ENCODE measurements around the gene RBFOX2.

The RBFOX2 gene

DNA sequence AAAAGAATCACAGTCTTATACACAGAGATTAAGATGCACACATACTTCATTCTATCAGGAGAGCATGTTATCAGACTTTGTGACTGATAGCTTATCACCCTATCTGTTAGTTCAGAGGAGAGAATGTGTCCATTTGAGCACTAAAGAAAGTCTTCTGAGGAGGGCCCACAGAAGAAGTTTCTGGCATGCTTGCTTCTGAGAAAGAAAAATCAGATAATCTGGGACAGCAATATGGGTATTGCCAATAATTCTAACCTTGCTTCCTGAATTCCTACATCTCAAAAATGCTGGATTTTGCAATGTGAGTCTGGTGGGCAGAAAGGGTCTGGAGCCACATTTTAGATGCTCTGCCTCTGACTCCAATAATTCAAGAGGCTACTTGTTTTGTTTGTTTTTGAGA is 128.9 kb downstream of the RBFOX2 start:
- DNase-seq (ENCODE audit: low read depth, low spot score): no peak

DNA sequence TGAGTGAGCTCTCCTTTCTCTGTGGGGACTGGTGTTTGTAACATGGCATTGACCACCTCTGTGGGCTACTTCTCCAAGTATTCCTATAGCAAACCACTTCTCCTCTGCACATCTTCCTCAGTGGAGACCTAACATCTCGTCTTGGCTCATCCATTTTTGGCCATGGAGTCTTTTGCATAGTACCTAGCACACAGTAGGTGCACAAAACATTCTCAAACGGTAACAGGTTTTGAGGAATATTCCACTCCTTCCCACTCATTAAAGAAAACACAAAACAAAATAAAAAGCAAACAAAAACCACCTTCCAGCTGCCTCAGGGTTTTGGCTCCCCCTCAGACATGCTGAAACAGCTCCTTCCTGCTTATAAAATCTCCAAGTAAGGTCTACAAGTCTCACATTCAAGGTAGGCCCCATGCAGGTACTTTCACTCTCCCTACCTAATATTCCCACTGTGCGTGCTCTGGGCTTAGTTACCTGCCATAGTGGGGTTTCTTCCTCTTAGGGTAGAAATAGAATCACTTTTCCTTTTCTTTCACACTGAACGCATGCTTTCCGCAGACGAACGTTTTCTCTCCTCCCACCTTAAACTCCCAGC is 132.4 kb downstream of the RBFOX2 start:
- no peak for DNase-seq (ENCODE audit: low read depth, low spot score)

GRCh38 chr22:35894937-35895708 is 133.5 kb downstream of the RBFOX2 start:
- DNase-seq (ENCODE audit: low read depth, low spot score): no peak

DNA sequence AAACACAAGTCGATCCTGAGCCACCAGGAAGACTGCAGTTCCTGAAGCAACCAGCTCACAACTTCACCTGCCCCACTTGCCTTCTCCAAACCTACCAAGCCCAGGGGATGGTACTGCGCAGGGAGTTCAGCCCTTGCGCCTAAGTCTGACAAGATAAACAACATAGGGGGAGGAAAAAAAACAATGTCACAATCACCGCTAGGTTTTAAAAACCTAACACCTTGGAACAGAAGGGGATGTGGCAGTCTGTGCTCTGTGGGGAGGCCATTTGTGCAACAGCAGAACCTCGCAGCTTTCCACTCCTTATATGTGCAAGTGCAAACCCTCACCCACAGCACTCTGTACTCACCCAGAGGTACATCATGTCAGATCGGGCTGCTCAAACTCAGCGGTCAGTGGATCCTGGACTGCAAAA is 134.2 kb downstream of the RBFOX2 start:
- no peak for DNase-seq (ENCODE audit: low read depth, low spot score)

DNA sequence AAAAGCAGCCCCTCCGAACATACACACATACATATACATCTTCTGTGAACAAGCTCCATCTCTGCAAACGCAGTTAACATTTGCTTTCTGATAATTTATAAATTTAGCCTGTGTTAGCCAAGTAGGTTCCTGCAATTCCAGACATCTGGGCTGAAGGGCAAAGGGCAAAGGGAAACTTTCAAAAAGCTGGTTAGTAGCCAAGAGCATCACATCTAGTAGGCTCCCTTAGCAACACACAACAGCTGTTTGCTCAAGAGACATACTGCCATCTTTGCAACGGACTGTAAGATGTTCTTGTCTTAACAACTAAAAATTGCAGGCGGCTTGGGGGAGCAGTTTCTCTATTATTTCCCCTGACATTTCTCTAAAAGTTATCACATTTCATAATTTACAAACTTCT is 134.9 kb downstream of the RBFOX2 start:
- no peak for DNase-seq (ENCODE audit: low read depth, low spot score)

- no peak for DNase-seq (ENCODE audit: low read depth, low spot score)
Observed at GRCh38 chr22:35892192-35892591, 136.4 kb downstream of the RBFOX2 start.

GRCh38 chr22:35891442-35891841 is 137.2 kb downstream of the RBFOX2 start:
- DNase-seq (ENCODE audit: low read depth, low spot score): no peak

DNA sequence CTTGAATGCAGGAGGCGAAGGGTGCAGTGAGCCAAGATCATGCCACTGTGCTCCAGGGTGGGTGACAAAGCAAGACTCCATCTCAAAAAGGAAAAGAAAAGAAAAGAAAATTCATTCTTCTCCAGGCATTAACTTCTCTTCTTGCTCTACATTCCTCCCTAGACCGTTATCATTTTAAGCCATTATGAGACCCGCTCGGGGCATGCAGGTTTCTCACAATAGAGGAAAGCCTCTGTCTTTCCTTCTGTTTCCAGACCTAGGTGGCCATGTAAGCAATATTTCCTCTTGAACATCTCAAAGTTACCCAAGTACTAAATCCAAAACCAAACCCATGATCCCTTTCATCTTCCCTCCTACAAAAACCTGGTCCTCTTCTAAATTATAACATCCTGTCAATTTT is 139.6 kb downstream of the RBFOX2 start:
- no peak for DNase-seq (ENCODE audit: low read depth, low spot score)

DNA sequence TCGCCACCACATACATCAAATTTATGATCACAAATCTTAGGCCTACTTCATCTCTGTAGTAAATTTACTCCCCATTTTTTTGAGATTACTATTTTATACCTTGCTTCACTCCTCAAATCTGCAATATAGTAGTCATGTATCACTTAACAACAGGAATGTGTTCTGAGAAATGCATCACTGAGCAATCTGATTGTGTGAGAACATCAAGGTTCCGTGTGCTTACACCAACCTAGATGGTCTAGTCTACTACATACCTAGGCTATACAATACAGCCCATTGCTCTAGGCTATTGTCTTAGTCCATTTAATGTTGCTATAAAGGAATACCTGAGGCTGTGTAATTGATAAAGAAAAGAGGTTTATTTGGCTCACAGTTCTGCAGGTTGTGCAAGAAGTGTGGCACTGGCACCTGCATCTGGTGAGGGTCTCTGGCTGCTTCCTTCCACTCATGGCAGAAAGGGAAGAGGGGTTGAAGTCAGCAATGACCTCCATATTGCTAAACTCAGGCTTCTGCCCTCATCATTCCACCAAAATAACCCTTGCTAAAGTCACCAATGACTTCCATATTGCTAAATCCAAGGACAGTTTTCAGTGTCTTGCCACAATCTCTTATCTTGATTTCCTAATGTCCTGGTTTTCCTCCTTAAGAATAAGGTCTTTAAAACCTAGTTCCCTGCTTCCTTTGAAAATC is 140.3 kb downstream of the RBFOX2 start:
- DNase-seq (ENCODE audit: low read depth, low spot score): no peak

DNA sequence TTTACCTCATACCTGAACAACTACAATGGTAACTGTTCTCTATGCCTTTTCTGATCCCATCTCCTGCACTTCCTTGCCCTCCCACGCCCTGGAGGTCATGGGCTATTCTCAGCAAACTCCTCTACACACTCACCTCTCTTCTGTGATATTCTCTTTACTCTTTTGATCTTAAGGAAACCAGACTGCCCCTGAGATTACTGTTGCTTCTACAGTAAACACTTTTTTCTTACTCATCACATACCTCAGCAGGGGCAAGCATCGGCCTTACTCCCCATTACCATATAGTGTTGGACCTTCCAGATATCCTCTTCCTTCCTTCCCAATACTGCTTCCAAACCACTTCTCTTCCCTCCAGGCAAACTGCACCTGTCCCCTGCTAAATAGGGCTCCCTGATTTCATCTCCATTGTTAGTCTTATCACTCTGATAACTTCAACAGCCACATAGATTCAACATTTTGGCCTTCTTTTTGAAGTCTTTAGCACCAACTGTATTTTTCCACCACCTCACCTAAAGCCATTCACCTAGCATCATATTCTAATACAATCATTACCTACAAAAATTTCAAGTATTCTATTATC is 141.2 kb downstream of the RBFOX2 start:
- DNase-seq (ENCODE audit: low read depth, low spot score): no peak

DNA sequence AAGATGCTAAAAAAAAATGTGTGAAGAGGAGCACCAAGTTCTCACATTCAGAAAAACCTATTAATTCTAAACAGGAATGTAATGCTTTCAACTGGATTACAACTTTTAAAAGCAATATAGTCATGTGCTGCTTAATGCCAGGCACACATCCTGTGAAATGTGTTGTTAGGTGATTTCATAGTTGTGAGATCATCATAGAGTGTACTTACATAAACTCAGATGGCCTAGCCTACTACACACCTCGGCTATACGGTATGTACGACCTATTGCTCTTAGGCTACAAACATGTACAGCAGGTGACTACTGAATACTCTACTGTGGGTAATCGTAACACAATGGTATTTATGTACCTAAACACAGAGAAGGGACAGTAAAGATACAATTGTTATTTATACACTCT is 142.3 kb downstream of the RBFOX2 start:
- no peak for DNase-seq (ENCODE audit: low read depth, low spot score)

DNA sequence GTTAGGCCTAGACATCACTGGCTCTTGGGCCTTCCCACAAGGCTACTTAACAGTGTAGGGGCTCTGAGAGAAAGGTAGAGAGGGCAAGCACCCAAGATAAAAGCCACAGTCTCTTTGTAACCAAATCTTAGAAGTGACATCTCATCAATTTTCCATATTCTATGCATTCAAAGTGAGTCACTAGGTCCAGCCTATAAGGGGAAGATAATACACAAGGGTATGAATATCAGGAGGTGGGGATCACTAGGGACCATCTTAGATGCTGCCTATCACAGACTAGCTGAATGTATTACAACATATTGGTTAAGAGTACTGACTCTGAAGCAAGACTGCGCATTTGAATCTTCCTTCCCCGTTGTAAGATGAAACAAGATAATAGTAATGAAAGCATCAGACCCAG is 144.1 kb downstream of the RBFOX2 start:
- no peak for DNase-seq (ENCODE audit: low read depth, low spot score)

DNA sequence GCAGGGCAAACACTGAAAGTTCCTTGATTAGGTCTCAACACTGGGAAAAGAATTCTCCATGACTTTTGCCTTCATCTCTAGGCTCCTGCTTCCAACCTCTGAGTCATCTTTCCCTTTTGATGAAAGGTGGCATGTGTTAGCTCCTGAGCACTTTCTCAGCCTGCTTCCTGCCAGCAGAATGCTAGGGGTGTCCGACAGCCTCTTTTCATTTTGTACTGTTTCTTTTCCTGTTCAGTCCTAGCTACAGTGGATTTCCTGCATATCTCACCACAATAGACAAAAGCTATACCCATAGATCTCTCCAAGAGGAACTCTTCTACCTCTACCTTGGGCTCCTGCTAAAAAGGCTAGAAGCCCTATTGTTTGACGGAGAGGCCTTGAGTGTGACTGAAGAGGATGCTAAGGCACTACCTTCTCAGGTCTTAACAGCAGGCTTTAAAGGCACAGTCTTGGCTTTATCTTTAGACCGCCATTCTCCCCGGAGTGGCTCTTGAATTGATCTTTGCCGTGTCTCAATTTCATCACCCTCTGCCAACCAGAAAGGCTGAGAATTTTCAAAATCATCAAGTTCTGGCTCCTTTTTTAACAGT is 145.5 kb downstream of the RBFOX2 start:
- DNase-seq (ENCODE audit: low read depth, low spot score): no peak

DNA sequence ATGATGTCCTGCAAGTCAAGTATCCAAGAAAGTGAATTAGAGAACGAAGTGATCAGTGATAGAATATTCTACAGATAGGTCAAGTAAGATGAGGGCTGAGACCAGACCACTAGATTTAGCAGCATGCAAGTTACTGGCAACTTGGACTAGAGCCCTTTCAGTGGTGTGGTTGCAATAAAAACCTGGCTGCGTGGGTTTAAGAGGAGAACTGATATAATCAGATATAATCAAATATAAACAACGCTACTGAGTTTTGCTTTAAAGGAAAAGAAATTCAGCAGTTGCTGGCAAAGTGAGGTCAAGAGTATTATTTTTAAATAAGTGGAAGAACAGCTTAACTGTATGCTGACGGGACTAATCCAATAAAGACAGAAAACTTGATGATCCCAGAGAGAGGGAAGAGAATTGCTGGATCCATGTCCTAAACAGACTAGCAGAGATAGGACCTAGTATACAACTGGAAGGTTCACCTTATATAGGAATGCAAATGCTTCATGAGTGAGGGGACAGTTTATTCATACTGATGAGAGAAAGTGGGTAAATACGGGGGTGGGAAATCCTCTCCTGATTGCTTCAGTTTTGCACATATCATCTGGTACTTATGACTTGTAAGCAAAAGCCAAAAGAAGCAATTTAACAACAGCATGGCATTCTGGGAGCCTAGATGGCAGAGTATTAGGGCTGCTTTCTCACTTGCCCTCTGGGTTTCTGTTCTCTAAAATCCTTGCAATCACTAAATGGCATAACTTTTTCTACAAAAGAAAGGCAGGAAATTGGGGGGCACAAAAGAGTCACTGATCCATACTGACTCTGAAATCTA is 146.2 kb downstream of the RBFOX2 start:
- no peak for DNase-seq (ENCODE audit: low read depth, low spot score)

DNA sequence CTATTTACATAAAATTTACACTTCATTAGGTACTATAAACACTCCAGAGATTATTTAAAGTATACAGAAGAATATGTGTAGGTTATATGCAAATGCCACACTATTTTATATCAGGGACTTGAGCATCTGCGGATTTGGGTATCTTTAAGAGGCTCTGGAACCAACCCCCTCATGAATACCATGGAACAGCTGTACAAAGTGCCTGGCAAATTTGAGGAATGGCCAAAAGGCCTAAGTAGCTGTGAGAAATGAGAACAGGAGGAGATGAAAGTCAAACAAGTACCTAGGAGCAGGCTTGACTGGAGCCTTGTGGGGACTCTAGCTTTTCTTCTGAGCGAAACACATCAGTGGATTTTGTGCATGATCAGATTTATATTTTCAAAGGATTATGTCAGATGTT is 149.3 kb downstream of the RBFOX2 start:
- no peak for DNase-seq (ENCODE audit: low read depth, low spot score)

- DNase-seq (ENCODE audit: low read depth, low spot score): no peak
Observed at GRCh38 chr22:35873426-35873825, 155.2 kb downstream of the RBFOX2 start.

DNA sequence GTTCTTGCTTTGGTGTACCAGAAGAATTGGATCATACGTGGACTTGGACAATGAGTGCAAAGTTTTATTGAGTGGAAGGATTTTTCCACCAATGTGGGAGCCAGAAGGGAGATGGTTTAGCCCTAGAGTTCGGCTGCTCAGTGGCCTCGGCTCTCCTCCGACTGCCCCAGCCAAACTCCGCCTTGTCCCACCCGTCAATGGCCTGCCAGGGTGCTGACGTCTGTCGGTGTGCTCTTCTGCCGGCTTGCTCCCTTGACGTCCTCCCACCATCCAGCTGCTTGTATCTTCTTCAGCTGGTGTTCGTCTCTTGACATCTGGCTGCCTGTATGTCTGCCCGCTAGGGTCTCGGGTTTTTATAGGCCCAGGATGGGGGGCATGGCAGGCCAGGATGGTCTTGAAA is 156.2 kb downstream of the RBFOX2 start:
- no peak for DNase-seq (ENCODE audit: low read depth, low spot score)

- no peak for DNase-seq (ENCODE audit: low read depth, low spot score)
Observed at GRCh38 chr22:35870517-35871293, 157.9 kb downstream of the RBFOX2 start.

DNA sequence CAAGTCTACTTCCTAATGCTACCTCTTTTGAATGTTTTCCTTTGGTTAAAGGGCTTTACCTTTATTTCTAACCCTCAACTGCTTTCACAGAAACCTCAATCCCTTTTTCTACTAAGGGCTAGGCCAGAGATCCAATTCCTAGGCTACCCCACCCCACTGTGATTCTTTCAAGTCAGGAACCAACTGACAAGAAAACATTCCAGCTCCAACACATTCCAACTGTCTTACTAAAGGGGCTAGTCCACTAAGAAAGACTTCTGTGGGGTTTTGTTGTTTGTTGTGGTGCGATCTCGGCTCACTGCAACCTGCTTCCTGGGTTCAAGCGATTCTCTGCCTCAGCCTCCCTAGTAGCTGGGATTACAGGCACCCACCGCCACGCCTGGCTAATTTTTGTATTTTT is 159.7 kb downstream of the RBFOX2 start:
- DNase-seq (ENCODE audit: low read depth, low spot score): no peak

DNA sequence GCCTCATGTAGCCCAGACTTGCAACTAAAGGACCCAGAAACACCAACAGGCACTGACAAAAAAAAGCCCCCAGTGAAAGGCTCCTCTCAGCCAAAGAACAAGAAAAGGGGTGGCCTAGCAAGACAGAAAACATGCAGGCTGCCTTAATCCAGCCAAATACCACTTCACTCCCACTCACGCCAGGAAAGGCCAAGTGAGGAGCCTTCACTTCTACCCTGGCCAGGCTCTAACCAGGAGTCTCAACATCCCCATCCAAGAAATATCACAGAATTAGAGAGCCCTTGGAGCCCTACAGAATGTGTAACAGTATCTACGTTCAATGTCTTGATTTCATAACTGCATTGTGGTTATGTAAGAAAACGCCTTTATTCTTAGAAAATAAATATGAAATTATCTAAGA is 162.0 kb downstream of the RBFOX2 start:
- DNase-seq (ENCODE audit: low read depth, low spot score): no peak

Data from brain pericyte (primary cell).